Dermis microvascular lymphatic vessel endothelial cell (primary cell): ENCODE measurements around the gene FSTL4. TPM values are rescaled to one million over a fixed set of nuclear protein-coding genes. Genes with fewer than 3 reads are reported as not detected.

Source experiments
- DNase-seq, 2 donors: peaks; one replicate each; pipeline versions ENCODE4 v3.0.0 to v3.0.0-alpha.2; 2010; ENCODE audit warnings: low read depth in 2 of 2
- total RNA-seq: library from RNA; depleted of rRNA; stranded (reverse); fragments of >200 nt; gene quantifications from 2 replicates; pipeline ENCODE4 v1.2.1, GENCODE V29; 2014

FSTL4 gene
- total RNA-seq, 1 donor from 2014 or later, result under 0.01 TPM

DNA sequence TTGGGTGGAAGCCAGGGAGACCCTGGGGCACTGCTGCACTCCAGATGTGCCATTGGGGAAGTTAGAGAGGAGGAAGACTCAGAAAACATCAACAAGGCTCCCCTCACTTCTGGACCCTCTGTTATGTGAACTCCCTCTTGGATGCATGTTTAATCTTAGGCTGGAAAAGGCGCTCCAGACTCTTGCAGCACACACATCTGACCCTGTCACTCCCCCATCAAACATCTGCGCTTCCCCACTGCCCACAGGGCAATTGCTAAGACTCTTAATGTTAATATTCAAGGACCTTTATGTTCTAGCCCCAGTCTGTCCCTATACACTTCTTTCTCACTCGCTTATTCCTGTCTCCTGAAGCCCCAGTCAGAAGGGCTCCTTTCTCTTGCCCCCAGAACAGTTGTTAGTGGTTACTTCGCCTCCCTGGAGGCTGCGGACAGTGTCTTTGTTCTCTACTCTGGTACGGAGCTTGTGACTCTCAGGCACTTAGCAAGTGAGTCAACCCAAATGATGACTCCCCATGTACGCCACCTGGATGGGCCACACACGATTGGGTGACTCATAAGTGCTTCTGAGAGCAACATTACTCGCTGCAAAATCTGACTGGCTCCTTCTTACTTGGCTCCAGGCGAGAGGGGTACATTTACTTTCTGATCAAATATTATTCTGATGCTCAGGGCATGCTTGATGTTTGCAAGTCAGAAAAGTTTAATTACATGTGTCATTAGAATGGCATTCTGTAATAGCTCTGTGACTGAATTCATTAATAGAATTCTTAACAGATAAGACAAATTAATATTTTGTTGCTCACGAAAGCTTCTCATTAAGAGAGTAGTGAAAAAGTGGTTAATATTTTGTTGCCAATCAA lies 366.9 kb downstream of the FSTL4 start:
- peak in 1 of 2 donors; percentile 86 for DNase-seq

DNA sequence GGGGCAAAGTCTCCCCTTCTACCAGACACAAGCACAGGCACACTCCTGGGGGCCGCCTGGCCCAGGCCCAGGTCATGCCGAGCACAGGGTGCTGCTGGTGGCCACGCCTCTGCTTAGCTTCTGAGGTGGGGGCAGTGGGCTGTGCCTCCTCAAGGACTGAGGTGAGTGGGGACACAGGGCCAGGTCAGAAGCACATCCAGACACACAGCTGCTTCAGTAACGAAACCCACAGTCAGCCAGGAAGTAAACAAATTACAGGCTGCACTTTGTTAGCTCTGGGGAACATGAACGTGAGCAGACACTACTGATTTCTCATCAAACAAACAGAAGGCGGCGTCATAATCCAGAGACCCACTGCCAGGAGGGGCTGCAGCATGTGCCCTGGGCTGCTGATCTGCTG lies 368.1 kb downstream of the FSTL4 start:
- peak in 1 of 2 donors; percentile 58 for DNase-seq

DNA sequence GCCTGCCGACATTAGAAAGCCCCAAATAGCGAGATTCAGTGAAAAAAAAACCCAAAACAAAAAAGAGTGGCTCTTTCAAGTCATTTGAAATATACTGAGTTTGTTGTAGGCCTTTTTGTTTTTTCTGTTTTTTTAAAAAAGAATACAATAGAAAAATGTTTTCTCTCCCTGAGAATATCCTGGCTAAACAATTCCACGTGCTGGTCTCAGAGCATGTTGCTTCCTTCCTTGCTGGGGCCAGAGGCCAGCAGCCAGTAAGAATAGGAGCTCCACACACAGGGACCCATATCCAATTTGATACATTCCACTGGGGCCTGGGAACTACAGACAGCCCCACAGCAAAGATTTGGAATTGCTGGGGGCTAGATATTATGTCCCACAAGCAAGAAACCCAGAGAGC lies 369.1 kb downstream of the FSTL4 start:
- peak; percentile 64 to 84 for DNase-seq

DNA sequence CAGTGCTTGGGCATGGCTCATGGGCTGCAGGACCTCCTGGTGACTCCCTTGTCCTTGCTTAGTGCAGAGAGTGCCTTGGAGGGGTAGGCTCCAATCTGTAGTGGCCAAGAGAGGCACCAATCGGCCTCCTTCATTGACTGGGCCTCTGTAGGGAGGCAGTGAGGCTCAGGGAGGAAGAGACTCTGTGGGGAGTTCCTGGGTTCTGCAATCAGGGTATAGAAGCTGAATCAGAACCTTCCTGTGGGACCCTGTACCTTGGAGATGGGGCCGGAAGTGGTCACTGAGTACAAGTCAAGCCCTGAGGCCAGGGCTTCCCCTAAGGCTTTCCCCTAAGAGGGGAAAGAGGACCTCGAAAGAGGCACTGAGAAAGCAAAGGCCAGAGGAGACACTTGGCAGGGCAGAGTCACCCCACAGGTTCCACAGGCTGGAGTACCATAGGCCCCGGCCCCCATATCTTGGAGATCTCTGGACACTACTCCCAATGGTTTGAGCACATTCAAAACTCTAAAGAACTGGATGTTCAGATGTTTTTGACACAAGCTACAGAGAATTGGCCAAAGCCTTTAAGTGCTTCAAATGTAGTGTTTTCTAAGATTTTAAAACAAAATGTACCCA lies 370.0 kb downstream of the FSTL4 start:
- no peak for DNase-seq

DNA sequence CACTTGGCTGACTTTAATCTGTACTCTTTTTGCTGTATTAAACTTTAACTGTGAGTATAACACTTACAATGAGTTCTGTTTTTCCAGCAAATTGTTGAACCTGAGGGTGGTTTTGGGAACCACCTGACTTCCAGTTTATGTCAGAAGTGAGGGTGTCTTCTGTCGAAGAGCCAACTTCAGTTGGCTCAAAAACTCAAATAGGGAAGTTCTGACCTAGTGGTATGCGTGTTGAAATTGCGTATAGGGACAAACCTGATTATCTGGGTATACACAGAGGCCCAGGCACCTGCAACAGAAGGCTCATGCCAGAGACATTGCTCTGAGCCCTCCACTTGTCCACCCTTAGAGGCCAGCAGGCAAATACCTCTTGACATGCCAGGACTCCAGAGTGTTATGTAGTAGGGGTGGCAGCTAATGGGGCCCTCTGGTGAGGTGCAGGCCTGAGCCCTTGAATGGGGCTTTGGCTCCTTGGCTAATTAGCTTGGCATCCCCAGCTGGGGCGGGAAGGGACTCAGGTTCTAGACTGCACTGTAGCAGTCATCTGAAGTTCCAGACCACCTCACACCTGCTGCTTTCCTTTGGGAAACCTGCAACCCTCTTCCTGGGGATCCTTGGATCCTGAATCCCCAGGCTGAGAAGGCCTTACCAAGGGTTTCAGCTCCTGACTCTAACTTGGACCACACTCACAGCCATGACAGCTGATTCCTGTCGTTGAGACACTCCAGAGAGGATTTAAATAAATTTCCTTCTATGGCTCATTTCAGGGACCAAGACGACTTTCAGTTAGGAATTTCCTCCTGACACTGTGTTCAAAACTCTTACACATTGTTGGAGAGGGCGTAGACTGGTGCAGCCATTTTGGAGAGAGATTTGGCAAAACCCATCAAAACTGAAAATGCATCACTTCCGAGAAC lies 370.9 kb downstream of the FSTL4 start:
- DNase-seq, result no peak

DNA sequence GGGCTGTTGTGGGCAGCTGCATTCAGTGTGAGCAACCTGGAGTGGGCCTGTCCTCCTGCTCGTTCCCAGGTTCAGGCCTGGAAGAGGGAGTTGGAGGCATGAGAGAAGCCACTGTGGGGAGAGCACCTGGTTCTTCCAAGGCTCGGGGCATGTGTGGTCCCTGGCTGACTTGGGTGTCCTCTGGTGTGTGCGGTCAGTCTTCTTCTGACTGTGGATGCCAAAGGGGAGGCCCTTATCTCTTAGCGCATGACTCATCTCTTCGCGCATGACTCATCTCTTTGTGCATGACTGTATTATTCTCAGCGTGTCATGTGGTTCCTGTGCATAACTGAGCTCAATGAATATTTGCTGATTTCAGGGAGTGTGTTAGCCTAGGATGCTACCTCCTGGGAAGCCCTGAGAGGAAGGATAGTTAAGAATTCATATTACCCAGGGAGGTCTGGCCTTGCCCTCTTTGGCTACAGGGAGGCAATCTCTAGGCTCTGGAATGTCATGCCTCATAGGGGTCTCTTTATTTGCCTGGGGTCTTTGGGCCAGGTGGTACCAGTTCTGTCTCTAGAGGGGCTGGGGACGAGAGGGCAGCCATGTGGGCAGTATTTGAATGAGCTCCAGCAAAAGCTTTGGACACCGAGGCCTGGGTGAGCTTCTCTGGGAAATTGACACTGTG lies 371.8 kb downstream of the FSTL4 start:
- DNase-seq, result peak; percentile 96 to 99

DNA sequence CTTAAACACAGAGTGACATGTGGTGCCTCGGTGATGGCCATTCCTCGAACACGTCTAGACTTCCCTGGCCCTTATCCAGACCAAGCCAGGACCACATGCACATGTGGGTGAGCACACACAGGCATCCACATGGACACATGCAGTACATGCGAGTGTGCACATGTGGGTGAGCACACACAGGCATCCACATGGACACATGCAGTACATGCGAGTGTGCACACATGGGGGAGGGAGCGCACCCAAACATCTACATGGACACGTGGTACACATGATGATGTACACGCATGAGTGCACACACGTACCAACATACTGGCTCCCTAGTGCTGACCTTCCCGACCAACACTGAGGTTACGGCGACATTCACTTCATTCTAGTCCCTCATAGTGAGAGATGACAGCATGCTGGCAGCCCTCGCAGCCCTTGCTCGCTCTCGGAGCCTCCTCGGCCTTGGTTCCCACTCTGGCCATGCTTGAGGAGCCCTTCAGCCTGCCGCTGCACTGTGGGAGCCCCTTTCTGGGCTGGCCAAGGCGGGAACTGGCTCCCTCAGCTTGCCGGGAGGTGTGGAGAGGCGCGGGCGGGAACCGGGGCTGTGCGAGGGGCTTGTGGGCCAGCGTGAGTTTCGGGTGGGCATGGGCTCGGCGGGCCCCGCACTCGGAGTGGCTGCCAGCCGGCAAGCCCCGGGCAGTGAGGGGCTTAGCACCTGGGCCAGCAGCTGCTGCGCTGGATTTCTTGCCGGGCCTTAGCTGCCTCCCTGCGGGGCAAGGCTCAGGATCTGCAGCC lies 373.7 kb downstream of the FSTL4 start:
- no peak for DNase-seq

DNA sequence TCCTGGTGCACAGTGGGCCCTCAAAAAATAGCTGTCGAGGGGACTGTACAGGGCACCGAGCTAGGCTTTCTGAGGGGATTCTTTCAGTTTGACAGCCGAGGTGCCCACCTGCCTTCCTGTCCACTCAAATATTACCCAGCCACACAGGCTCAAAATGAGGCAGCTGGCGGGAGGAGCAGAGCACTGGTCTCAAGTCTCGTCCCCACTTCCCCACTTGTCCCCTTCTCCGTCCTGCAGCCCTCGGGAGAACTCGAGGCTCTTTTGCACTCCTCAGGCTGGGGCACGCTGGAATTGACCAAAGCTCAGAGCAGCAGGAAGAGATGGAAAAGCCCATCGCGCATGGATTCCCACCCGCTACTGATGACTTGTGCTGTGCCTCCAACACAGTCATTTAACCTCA lies 375.4 kb downstream of the FSTL4 start:
- no peak for DNase-seq

DNA sequence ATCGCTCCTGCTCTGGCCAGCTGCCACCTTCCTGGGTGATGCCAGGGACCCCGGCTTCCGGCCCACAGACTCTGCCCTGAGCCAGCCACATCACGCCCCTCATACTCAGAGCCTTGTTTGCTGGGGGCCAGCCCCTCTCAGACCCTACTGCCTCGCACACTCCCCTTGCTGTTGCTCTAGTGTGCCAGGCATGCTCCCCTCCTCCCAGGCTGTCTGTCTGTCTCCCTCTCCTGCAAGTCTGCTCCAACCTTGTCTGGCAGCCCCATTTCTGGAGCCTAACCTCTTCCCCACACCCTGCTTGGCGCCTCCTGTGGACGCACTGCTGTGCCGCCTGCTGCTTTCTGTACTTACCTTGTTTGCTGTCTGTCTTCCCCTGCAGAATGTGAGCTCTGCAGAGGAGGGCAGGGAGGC lies 375.8 kb downstream of the FSTL4 start:
- no peak for DNase-seq

DNA sequence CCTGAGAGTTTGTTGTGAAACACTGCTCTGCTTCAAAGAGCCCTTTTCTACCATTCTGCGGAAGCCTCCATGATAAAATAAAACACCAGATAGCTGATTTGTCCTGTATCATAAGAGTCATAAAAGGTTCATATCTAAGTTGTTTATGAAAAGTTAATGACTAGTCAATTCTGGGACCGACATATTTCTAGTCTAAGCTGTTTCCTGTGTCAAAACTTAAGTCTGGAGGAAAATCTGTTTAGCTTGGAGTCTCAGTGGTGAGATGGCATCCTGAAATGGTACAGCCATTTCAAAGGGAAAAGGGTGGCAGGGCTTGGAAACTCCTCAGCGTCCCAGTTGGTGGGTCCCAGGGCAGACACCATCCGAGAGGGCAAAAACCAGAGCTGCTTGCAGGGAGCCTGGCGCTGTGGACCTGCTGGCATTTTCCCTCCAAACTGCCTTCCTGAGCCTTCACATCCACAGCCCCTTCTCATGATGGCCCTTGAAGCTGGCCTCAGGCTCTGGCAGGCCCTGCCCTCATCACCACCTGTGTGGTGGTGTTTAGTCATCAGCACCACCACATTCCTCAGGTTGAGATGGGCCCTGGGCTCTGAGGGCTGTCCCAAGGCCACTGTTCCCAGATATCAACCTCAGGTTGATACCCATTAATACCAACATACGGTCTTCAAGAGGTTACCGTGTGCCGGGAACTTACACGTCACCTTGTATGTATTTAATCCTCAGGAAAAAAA lies 376.5 kb downstream of the FSTL4 start:
- peak in 1 of 2 donors; percentile 74 for DNase-seq

DNA sequence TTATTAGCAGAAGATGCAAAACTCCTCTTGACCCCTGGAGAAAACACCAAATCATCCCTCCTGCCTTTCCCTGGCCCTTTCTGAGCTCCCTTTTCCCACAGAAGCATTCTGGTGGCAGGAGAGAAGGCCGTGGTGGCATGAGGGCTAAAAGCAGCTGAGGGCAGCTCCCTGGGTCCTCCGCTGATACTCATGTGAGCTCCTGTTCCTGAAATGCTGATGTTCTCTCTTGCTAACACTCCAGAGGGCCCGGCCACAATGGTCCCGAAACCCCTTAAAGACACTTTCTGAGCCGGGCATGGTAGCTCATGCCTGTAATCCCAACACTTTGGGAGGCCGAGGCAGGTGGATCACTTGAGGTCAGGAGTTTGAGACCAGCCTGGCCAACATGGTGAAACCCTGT lies 377.4 kb downstream of the FSTL4 start:
- no peak for DNase-seq

DNA sequence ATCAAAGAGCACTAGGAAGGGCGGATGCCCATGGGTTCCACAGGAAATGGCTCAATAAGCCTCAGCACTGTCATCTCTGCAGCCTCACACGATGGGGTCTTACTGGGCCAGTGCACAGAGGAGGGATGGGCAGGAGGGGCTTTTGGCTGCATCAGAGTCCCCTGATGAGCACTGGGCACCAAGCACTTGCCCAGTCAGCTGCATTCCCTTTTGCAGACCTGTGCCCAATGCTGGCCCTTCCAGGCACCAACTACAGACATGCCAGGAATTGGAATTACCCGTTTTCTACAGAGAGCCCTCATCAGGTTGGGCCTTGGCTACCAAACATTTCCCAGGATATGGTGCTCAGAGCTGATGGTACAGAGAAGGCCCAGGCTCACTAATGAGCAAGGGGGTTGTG lies 378.1 kb downstream of the FSTL4 start:
- DNase-seq, result no peak

DNA sequence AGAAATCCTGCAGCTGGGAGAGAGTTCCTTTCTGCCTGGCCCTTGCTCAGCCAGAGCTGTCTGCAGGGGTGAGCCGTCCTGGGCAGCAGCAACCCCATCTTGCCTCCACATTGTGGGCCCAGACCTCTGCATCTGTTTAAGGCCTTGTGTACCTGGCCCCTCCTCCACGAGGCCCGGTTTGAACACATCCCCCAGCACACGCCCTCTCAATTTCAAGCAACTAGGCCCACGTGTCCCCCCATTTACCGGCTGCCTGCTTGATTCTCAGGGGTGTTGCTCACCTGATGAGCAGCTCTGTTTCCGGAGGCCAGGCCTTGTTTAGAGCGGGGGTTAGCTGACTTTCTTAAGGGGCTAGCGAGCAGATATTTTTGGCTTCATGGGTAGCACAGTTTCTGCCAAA lies 378.7 kb downstream of the FSTL4 start:
- DNase-seq, result no peak

DNA sequence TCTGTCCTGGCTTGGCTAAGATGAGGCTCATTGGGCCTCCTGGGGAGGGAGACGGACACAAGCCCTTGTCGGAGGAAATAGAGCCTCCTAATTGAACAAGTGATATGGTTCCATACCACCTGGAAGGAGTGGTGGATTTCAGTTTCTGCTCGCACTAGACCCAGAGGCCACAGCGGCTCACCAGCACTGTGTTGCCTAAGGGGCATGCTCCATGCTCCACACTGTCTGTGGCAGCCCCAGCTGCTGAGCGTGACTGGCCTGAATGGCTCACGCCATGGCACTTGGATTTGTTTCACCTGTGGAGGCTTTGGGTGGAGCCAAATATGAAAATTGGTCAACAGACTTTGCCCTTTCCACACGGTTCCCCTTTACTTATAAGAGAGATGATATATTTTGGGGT lies 379.4 kb downstream of the FSTL4 start:
- DNase-seq, result no peak

DNA sequence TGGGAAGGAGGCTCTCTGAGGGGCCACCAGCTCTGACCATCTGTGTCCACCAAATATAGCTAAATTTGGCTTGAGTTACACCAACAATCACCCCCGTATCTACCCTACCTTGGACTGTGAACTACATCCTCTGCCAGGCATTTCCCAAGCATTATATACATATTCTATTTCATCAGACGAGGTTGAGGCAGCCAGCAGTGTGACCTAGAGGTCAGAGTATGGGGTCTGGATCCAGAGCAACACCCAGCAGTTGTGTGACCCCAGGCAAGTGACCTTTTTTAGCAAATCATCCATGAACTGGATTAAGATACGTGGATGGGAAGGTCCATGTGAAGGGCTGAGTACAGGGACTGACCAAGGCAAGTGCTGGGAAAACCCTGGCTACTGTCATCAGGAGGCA lies 379.9 kb downstream of the FSTL4 start:
- no peak for DNase-seq

DNA sequence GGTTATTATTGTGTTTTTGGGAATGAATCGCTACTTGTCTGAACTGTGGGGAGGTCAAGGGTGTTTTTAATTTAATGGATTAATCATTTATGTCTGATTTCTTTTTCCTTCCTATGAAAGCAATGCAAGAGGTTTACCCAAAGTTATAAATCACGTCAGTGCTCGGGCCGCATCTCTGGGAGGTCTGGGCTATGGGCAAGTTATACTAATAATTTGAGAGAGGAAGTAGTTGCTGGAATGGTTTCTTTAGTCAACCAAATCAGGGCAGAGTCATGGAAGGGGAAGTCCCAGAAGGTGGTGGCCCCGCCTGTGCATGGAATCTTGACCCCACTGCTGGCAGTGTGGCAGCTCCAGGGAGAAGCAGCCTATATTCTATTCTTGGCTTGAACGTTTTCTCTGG lies 380.3 kb downstream of the FSTL4 start:
- DNase-seq, result no peak

DNA sequence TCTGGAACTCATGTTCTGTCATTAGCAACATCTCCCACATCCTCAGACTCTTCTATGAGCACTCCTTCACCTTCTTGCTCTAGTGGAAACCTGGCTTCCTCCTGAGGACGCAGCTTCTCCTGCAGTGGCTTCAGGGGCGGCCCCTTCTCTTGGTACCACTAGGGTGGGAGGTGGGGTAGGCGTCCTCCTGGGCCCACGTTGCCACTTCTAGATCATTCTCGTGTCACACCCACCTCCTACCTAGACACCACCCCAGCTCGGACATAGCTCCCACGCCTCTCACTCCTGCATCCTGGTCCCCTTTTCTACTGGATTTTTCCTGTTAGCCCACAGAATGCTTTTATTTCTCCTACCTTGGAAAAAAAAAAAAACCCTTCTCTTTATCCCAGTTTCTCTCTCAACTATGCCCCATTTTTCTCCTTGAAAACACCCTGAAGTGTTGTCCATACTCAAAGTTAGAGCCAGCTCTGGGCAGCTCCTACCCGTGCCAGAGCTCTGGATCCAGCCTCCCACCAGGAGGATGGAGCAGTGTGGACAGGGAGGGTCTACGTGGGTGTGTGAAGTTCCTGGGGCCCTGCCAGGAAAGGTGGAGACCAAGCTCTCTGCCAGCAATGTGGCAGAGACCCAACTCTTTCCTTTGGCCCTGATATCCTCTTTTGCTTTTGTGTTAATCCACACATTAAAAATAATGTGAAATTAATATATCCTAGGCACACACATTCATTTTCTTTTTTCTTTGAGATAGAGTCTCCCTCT lies 381.3 kb downstream of the FSTL4 start:
- DNase-seq, result peak; percentile 51 to 75

DNA sequence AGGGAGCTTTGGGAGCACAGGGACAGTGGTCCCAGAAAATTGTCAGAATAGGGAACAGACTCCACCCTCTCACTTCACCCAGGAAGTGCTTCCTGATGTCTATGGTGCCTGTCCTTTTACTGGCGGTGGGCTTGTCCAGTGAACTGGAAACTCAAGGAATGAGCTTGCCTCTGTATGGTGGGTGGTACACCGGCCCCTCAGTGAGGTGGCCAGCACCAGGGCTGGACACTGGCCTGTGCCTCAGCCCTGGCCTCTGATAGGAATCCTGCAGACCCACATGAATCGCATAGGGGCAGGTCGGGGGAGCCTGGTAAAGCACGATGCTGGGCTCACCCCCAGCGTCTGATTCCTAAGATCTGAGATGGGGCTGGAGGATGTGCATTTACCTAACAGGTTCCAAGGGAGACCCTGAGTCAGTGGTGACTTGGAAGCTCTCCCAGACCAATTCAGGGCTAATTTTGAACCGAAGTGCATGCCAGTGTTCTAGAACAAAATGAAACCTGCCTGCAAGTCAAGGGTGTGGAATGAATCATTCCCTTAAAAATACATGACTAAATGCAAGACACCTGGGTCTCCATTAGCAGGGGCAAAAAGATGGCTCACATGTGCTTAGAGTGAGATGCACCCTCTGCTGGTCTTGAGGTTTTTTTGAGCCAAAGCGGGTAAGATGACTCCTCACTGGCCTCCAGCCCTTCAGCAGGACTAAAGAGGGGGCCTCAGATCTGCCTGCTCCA lies 382.2 kb downstream of the FSTL4 start:
- no peak for DNase-seq

DNA sequence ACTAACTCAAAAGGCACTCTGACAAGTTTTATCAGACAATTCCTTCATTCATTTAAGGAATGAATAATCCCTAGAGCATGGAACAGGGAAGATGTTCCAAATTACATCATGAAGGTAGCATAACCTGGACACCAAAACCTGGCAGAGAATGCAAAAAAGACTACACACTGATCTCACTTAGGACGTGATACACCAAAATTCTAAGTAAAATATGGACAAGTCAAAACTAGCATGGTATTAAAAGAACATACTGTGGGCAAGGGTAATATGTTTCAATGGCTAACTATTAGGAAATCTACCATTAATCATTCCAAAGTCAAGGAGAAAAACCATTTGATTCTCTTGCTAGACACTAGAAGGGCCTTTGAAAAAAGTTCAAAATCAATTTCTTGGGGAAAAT lies 384.0 kb downstream of the FSTL4 start:
- DNase-seq, result no peak
